CD14-positive monocyte (primary cell): ENCODE data around the gene FCHO1. TPM values are rescaled to one million over a fixed set of nuclear protein-coding genes. Genes with fewer than 3 reads are reported as not detected.

ENCODE experiments used
- DNase-seq, 3 donors: peaks; one replicate each; pipeline ENCODE4 v3.0.0-alpha.2; 2011 to 2022
- H2AFZ ChIP-seq: 2 replicates; pipeline ENCODE4 v1.6.0; 2012; ENCODE audit warnings: mild to moderate bottlenecking, low read depth, low read length, inconsistent platforms; ENCODE audit not compliant: insufficient read depth, poor library complexity, severe bottlenecking
- H3K27ac ChIP-seq, 2 donors: 1 replicate in 1 of 2; 2 replicates in 1 of 2; pipeline ENCODE4 v1.5.1; 2012 to 2013; ENCODE audit warnings: low read length in 2 of 2, control low read depth in 1 of 2, inconsistent platforms in 1 of 2, low read depth in 1 of 2, mild to moderate bottlenecking in 1 of 2
- H3K27me3 ChIP-seq, 2 donors: one replicate each; pipeline versions ENCODE4 v1.6.0 to v1.6.1; 2011 to 2013; ENCODE audit warnings: low read length in 2 of 2; ENCODE audit not compliant: control insufficient read depth in 2 of 2, insufficient read depth in 2 of 2
- H3K36me3 ChIP-seq, 2 donors: replicated peaks in 1 of 2; 1 replicate in 1 of 2; 2 replicates in 1 of 2; pipeline versions ENCODE4 v1.5.1 to v1.6.1; 2012 to 2013; ENCODE audit warnings: low read length in 2 of 2, control low read depth in 1 of 2, inconsistent platforms in 1 of 2, mild to moderate bottlenecking in 1 of 2; ENCODE audit not compliant: insufficient read depth in 2 of 2, control insufficient read depth in 1 of 2
- H3K4me1 ChIP-seq, 2 donors: 1 replicate in 1 of 2; 2 replicates in 1 of 2; pipeline versions ENCODE4 v1.5.1 to v1.6.1; 2012 to 2013; ENCODE audit warnings: low read length in 2 of 2, control low read depth in 1 of 2, inconsistent platforms in 1 of 2, mild to moderate bottlenecking in 1 of 2, moderate library complexity in 1 of 2; ENCODE audit not compliant: insufficient read depth in 2 of 2, control insufficient read depth in 1 of 2
- H3K4me2 ChIP-seq: replicated peaks from 2 replicates; pipeline ENCODE3; 2012; ENCODE audit warnings: low read length, moderate library complexity, mild to moderate bottlenecking; ENCODE audit not compliant: poor library complexity, severe bottlenecking; ENCODE audit errors: extremely low read depth
- H3K4me3 ChIP-seq, 3 experiments: fragments of 200-600 bp in 1 of 3; sonication (generic) in 1 of 3; replicated peaks in 1 of 3; 1 replicate in 2 of 3; 2 replicates in 1 of 3; pipeline ENCODE4 v1.5.1; 2011 to 2013; ENCODE audit warnings: low read length in 3 of 3, mild to moderate bottlenecking in 3 of 3, control low read depth in 2 of 3, low read depth in 2 of 3, inconsistent platforms in 1 of 3, moderate library complexity in 1 of 3
- H3K79me2 ChIP-seq: 2 replicates; pipeline ENCODE4 v1.6.0; 2012; ENCODE audit warnings: mild to moderate bottlenecking, control low read depth, inconsistent platforms, low read length, moderate library complexity; ENCODE audit not compliant: insufficient read depth
- H3K9ac ChIP-seq: 2 replicates; pipeline ENCODE4 v1.6.0; 2017; ENCODE audit warnings: low read length, mild to moderate bottlenecking; ENCODE audit not compliant: insufficient read depth, poor library complexity, severe bottlenecking
- H3K9me3 ChIP-seq, 2 donors: replicated peaks in 1 of 2; 1 replicate in 1 of 2; 2 replicates in 1 of 2; pipeline versions ENCODE4 v1.5.1 to v1.6.1; 2012 to 2013; ENCODE audit warnings: low read length in 2 of 2, control low read depth in 1 of 2; ENCODE audit not compliant: control insufficient read depth in 1 of 2, insufficient read depth in 1 of 2
- H4K20me1 ChIP-seq: 2 replicates; pipeline ENCODE4 v1.6.0; 2012; ENCODE audit warnings: mild to moderate bottlenecking, low read length, control low read depth, moderate library complexity; ENCODE audit not compliant: insufficient read depth
- H3K27ac Mint-ChIP-seq, 7 donors: one replicate each; pipeline ENCODE4 v1.8.0; 2020; ENCODE audit warnings: mild to moderate bottlenecking in 7 of 7, mixed read lengths in 7 of 7, moderate library complexity in 6 of 7, inconsistent platforms in 2 of 7
- H3K27me3 Mint-ChIP-seq, 3 donors: one replicate each; pipeline ENCODE4 v1.8.0; 2021 to 2022; ENCODE audit warnings: low read depth in 3 of 3, mild to moderate bottlenecking in 3 of 3, mixed read lengths in 3 of 3, moderate library complexity in 3 of 3, inconsistent platforms in 1 of 3
- H3K36me3 Mint-ChIP-seq, 2 donors: one replicate each; pipeline ENCODE4 v1.8.0; 2020; ENCODE audit warnings: mixed read lengths in 2 of 2, inconsistent platforms in 1 of 2, mild to moderate bottlenecking in 1 of 2
- H3K4me1 Mint-ChIP-seq: one replicate; pipeline ENCODE4 v1.8.0; 2020; ENCODE audit warnings: mild to moderate bottlenecking, mixed read lengths
- H3K4me3 Mint-ChIP-seq, 2 donors: one replicate each; pipeline ENCODE4 v1.8.0; 2020; ENCODE audit warnings: mild to moderate bottlenecking in 2 of 2, mixed read lengths in 2 of 2, moderate library complexity in 1 of 2
- H3K9me3 Mint-ChIP-seq, 7 donors: one replicate each; pipeline ENCODE4 v1.8.0; 2020 to 2022; ENCODE audit warnings: mixed read lengths in 7 of 7, mild to moderate bottlenecking in 6 of 7, moderate library complexity in 6 of 7, inconsistent platforms in 2 of 7
- CTCF ChIP-seq: fragments of 200-600 bp; IDR thresholded peaks from one replicate; pipeline ENCODE4 v1.8.0; 2022; ENCODE audit warnings: antibody characterized with exemption, mild to moderate bottlenecking
- WGBS: methylation state at CpG from one replicate; pipeline ENCODE4 v1.1.5; 2013; ENCODE audit warnings: missing lambda C conversion rate; ENCODE audit not compliant: insufficient coverage; 5-methylcytosine and 5-hydroxymethylcytosine counted together
- intact Hi-C, 2 donors: fragments of 100-400 bp; cut with micrococcal nuclease; formaldehyde crosslinking; loops; one replicate each; pipeline versions ENCODE4 v1.15.0 to v1.15.1; 2023
- polyA plus RNA-seq, 3 donors: library from polyadenylated mRNA; depleted of rRNA in 1 of 3; unstranded in 2 of 3; stranded (reverse) in 1 of 3; fragments of 300-500 nt in 2 of 3; fragments of >200 nt in 1 of 3; fragmentation: Illumina TruSeq in 2 of 3; gene quantifications; 1 replicate in 2 of 3; 2 replicates in 1 of 3; pipeline ENCODE4 v1.2.3, GENCODE V29; 2012 to 2021

FCHO1 gene
- polyA plus RNA-seq, 3 donors = 11.4 to 32.0 (median 13.4) TPM

GRCh38 chr19:17770613-17771012, 19.3 kb downstream of the FCHO1 start:
- Histone ChIP-seq H3K4me3 (no peak overlapping the region), H4K20me1 (peaks cover 5% of the 10 kb centered on the region), H3K36me3 (peaks cover 65 to 86% of the 10 kb centered on the region in 2 donors), H3K9me3 (no peaks in the 10 kb centered on the region), H3K27ac (no peak overlapping the region), H3K4me1 (peaks cover 9 to 12% of the 10 kb centered on the region in 2 donors), H2AFZ (no peak overlapping the region), H3K4me2 (no peak overlapping the region), H3K27me3 (no peaks in the 10 kb centered on the region), H3K9ac (no peak overlapping the region), H3K79me2 (no peaks in the 10 kb centered on the region)
- Mint-ChIP-seq H3K9me3 (peaks cover 0 to 3% (median 0%) of the 10 kb centered on the region in 7 donors), H3K4me3 (peak overlapping the region in 1 of 2 donors; percentile 41), H3K27me3 (no peaks in the 10 kb centered on the region), H3K36me3 (peaks cover 66 to 93% of the 10 kb centered on the region in 2 donors), H3K27ac (no peak overlapping the region), H3K4me1 (peaks cover 7% of the 10 kb centered on the region)
- intact Hi-C loops = no loop called here
- TF ChIP-seq CTCF = no peak
- 92% methylated on average over 13 of the region's 13 CpGs for WGBS
- DNase-seq = no peak

GRCh38 chr19:17772172-17772571, 20.9 kb downstream of the FCHO1 start:
- no peak overlapping the region for H3K9ac ChIP-seq
- peaks cover 8% of the 10 kb centered on the region for H4K20me1 ChIP-seq
- H3K27me3 ChIP-seq = no peaks in the 10 kb centered on the region
- TF ChIP-seq CTCF = no peak
- no peaks in the 10 kb centered on the region for H3K79me2 ChIP-seq
- intact Hi-C loops = no loop called here
- peaks cover 74 to 92% of the 10 kb centered on the region in 2 donors for H3K36me3 ChIP-seq
- H3K27ac ChIP-seq = no peak overlapping the region
- DNase-seq = peak in 1 of 3 donors; percentile 31
- Mint-ChIP-seq H3K4me1 (peaks cover 2% of the 10 kb centered on the region), H3K9me3 (peaks cover 0 to 2% (median 0%) of the 10 kb centered on the region in 7 donors), H3K27ac (peak overlapping the region in 2 of 7 donors; percentile 15 to 16), H3K4me3 (no peak overlapping the region), H3K36me3 (peaks cover 71 to 93% of the 10 kb centered on the region in 2 donors), H3K27me3 (no peaks in the 10 kb centered on the region)
- no peak overlapping the region for H3K4me2 ChIP-seq
- H3K9me3 ChIP-seq = no peaks in the 10 kb centered on the region
- WGBS = 95% methylated on average over 4 of the region's 4 CpGs
- no peak overlapping the region for H3K4me3 ChIP-seq
- no peaks in the 10 kb centered on the region for H3K4me1 ChIP-seq
- H2AFZ ChIP-seq = no peak overlapping the region
